CD4-positive, alpha-beta T cell treated with Interleukin-12 subunit alpha and Interleukin-12 subunit beta, for 1 hour (primary cell): ENCODE data around the gene ANKRD27.
A peak's percentile ranks its signal among the peaks of the same experiment; 100 is the strongest.
"Not testable (repeated sequence)": the region's sequence is repeated elsewhere in the genome, so short reads cannot be mapped to it uniquely, and the experiment has no call there.

Experiments used
- DNase-seq: peaks from one replicate; pipeline ENCODE4 v3.0.0-alpha.2; 2020

Gene ANKRD27

GRCh38 chr19:32687681-32688080 is 12.7 kb upstream of the ANKRD27 start:
- DNase-seq, result no peak

- no peak for DNase-seq
Observed at GRCh38 chr19:32686847-32687475, 12.0 kb upstream of the ANKRD27 start.

- no peak for DNase-seq
Observed at GRCh38 chr19:32682317-32682716, 7.3 kb upstream of the ANKRD27 start.

- no peak for DNase-seq
Observed at GRCh38 chr19:32680986-32681385, 6.0 kb upstream of the ANKRD27 start.

- DNase-seq, result no peak
Observed at GRCh38 chr19:32677657-32678056, 2.7 kb upstream of the ANKRD27 start.

- no peak for DNase-seq
Observed at GRCh38 chr19:32676895-32677359, 1.9 kb upstream of the ANKRD27 start.

GRCh38 chr19:32676186-32676894 is 1.4 kb upstream of the ANKRD27 start:
- peak; percentile 19 for DNase-seq

GRCh38 chr19:32675720-32676185 is 773 bp upstream of the ANKRD27 start, which contains the start of gene RGS9BP:
TSS of gene RGS9BP (plus strand) at chr19:32675848. CDS start at chr19:32676264, 416 bp downstream.
- peak; percentile 76 for DNase-seq

- peak; percentile 39 for DNase-seq
Observed at GRCh38 chr19:32674153-32674930, 638 bp downstream of the ANKRD27 start.

GRCh38 chr19:32673573-32673972 is 1.4 kb downstream of the ANKRD27 start:
- no peak for DNase-seq

- DNase-seq, result no peak
Observed at GRCh38 chr19:32672841-32673240, 2.1 kb downstream of the ANKRD27 start.

GRCh38 chr19:32671883-32672593 is 2.9 kb downstream of the ANKRD27 start:
- no peak for DNase-seq

GRCh38 chr19:32669310-32669709 is 5.7 kb downstream of the ANKRD27 start:
- no peak for DNase-seq

- no peak for DNase-seq
Observed at GRCh38 chr19:32666084-32666483, 8.9 kb downstream of the ANKRD27 start.

GRCh38 chr19:32662186-32662585 is 12.8 kb downstream of the ANKRD27 start:
- no peak for DNase-seq

- DNase-seq, result no peak
Observed at GRCh38 chr19:32661318-32661717, 13.7 kb downstream of the ANKRD27 start.

- DNase-seq, result no peak
Observed at GRCh38 chr19:32658527-32658926, 16.5 kb downstream of the ANKRD27 start.

GRCh38 chr19:32658075-32658474 is 16.9 kb downstream of the ANKRD27 start:
- DNase-seq, result no peak

GRCh38 chr19:32656379-32656778 is 18.6 kb downstream of the ANKRD27 start:
- DNase-seq, result not testable (repeated sequence)

GRCh38 chr19:32653599-32653915 is 21.4 kb downstream of the ANKRD27 start:
- no peak for DNase-seq

- DNase-seq, result no peak
Observed at GRCh38 chr19:32652894-32653598, 21.9 kb downstream of the ANKRD27 start.

GRCh38 chr19:32652331-32652730 is 22.6 kb downstream of the ANKRD27 start:
- not testable (repeated sequence) for DNase-seq
